ENCODE measurements around the gene TPST1. TPM values are rescaled to one million over a fixed set of nuclear protein-coding genes. Genes with fewer than 3 reads are reported as not detected.

Gene TPST1
- total RNA-seq, 1 experiment from 2014 or later = 15.9 TPM

GRCh38 chr7:66198956-66199355 lies 6.2 kb upstream of the TPST1 start:
- H3K23me2 ChIP-seq (ENCODE audit: insufficient read length, low read depth, low read length, poor library complexity, severe bottlenecking) = no peaks in the 10 kb centered on the region
- Mint-ChIP-seq H3K36me3 (ENCODE audit: insufficient read depth in 1 of 3, low read depth in 3 of 3) (no peaks in the 10 kb centered on the region), H3K4me1 (peaks cover 8 to 12% of the 10 kb centered on the region in 2 experiments; a peak in 3 of 4 replicates), H3K27ac (no peak overlapping the region), H3K9me3 (no peaks in the 10 kb centered on the region; a peak in 2 of 5 replicates), H3K27me3 (ENCODE audit: low read depth) (peaks cover 14% of the 10 kb centered on the region), H3K4me3 (no peak overlapping the region)
- H4K5ac ChIP-seq (ENCODE audit: insufficient read length, low read depth, low read length) = no peak overlapping the region
- no peak overlapping the region for H3K4ac ChIP-seq (ENCODE audit: low read depth, low read length)
- peaks cover 5% of the 10 kb centered on the region; the same call in 1 of the 2 replicates for H3K4me1 ChIP-seq (ENCODE audit: insufficient read depth, low read length)
- no peak overlapping the region for H3K27ac ChIP-seq (ENCODE audit: insufficient read length, low read depth, low read length)
- H3K4me2 ChIP-seq (ENCODE audit: insufficient read depth, insufficient read length, low read length) = no peak overlapping the region
- no peaks in the 10 kb centered on the region for H3K79me1 ChIP-seq (ENCODE audit: insufficient read depth, low read depth, low read length, poor library complexity, severe bottlenecking)
- H4K8ac ChIP-seq (replicated peaks; ENCODE audit: insufficient read length, low read depth, low read length) = no peak overlapping the region
- no peak overlapping the region for H2BK120ac ChIP-seq (ENCODE audit: low read depth, low read length, poor library complexity, severe bottlenecking)
- no peak overlapping the region for H3K56ac ChIP-seq (ENCODE audit: insufficient read length, low read depth, low read length)
- no peak overlapping the region for H2BK5ac ChIP-seq (ENCODE audit: insufficient read length, low read length)
- H3K18ac ChIP-seq (ENCODE audit: insufficient read length, low read depth, low read length) = no peak overlapping the region
- H2BK12ac ChIP-seq (ENCODE audit: insufficient read length, low read depth, low read length) = no peak overlapping the region
- H3K14ac ChIP-seq (ENCODE audit: insufficient read depth, low read length) = no peak overlapping the region
- no peak overlapping the region for H3K9ac ChIP-seq (ENCODE audit: extremely low read depth, insufficient read length, low read length)
- WGBS (ENCODE audit: extremely low coverage, insufficient read length, low lambda C conversion rate) = no CpG with 5 or more reads among the region's 4 CpGs
- H3K27me3 ChIP-seq (ENCODE audit: insufficient read depth, low read length) = no peaks in the 10 kb centered on the region
- H2AK5ac ChIP-seq (ENCODE audit: insufficient read length, low read length) = no peak overlapping the region
- no peak overlapping the region for H4K91ac ChIP-seq (ENCODE audit: insufficient read length, low read depth, low read length)
- no peak overlapping the region for H2BK20ac ChIP-seq (ENCODE audit: low read depth, low read length, poor library complexity, severe bottlenecking)
- H3K9me3 ChIP-seq (ENCODE audit: control insufficient read depth, low read depth, low read length) = no peaks in the 10 kb centered on the region
- no peak overlapping the region for H3T11ph ChIP-seq (ENCODE audit: low read length)
- no peaks in the 10 kb centered on the region for H3K79me2 ChIP-seq (ENCODE audit: insufficient read depth, low read length)
- no peak for DNase-seq
- TF ChIP-seq, protein P1, sequence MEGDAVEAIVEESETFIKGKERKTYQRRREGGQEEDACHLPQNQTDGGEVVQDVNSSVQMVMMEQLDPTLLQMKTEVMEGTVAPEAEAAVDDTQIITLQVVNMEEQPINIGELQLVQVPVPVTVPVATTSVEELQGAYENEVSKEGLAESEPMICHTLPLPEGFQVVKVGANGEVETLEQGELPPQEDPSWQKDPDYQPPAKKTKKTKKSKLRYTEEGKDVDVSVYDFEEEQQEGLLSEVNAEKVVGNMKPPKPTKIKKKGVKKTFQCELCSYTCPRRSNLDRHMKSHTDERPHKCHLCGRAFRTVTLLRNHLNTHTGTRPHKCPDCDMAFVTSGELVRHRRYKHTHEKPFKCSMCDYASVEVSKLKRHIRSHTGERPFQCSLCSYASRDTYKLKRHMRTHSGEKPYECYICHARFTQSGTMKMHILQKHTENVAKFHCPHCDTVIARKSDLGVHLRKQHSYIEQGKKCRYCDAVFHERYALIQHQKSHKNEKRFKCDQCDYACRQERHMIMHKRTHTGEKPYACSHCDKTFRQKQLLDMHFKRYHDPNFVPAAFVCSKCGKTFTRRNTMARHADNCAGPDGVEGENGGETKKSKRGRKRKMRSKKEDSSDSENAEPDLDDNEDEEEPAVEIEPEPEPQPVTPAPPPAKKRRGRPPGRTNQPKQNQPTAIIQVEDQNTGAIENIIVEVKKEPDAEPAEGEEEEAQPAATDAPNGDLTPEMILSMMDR (conservative IDR thresholded peaks at IDR 0.05) = no peak
- no peak overlapping the region for H3K23ac ChIP-seq (ENCODE audit: insufficient read length, low read depth, low read length)
- no peak overlapping the region for H2AFZ ChIP-seq (ENCODE audit: low read length)
- H2BK15ac ChIP-seq (ENCODE audit: low read depth, low read length) = no peak overlapping the region
- no peaks in the 10 kb centered on the region for H4K20me1 ChIP-seq (ENCODE audit: control insufficient read depth, insufficient read depth, insufficient read length)
